Hepatocyte (in vitro differentiated cells): Measurements from ENCODE around the gene NOX5.

Source experiments
- CTCF ChIP-seq: fragments of 200-600 bp; sonication (generic); IDR thresholded peaks from 2 replicates; pipeline ENCODE4 v1.5.1; 2016; ENCODE audit warnings: antibody characterized with exemption, mild to moderate bottlenecking; ENCODE audit not compliant: poor library complexity
- EZH2 ChIP-seq: fragments of 200-600 bp; sonication (generic); IDR thresholded peaks from 2 replicates; pipeline ENCODE4 v1.6.1; 2016; ENCODE audit warnings: antibody characterized with exemption, mild to moderate bottlenecking, borderline replicate concordance
- EZH2phosphoT487 ChIP-seq: fragments of 200-600 bp; sonication (generic); IDR thresholded peaks from one replicate; pipeline ENCODE4 v1.6.1; 2018; ENCODE audit warnings: antibody characterized with exemption, mild to moderate bottlenecking, low read depth, moderate library complexity; ENCODE audit not compliant: unreplicated experiment, severe bottlenecking

GRCh38 chr15:69009341-69009740 is 5.2 kb upstream of the NOX5 start:
- TF ChIP-seq EZH2: no peak
- TF ChIP-seq CTCF: no peak
- TF ChIP-seq EZH2phosphoT487: no peak
